PC-9 (cell line): ENCODE measurements around the gene SLC25A21. TPM values are rescaled to one million over a fixed set of nuclear protein-coding genes. Genes with fewer than 3 reads are reported as not detected.
A peak's percentile ranks its signal among the peaks of the same experiment; 100 is the strongest.

Source experiments
- BruUV-seq: library from RNA; stranded (reverse); fragments of 400-500 nt; replicated peaks from 2 replicates; lab custom pipeline; 2021; lab: Mats Ljungman, UMichigan
- CTCF ChIA-PET: fragments of 300-600 bp; sonication (Branson Sonifier 250); formaldehyde crosslinking; loops from one replicate; lab custom pipeline; 2022; ENCODE audit warnings: antibody characterized with exemption; lab: Charles Lee
- POLR2A ChIA-PET: fragments of 300-600 bp; sonication (Branson Sonifier 250); formaldehyde crosslinking; loops from one replicate; lab custom pipeline; 2022; ENCODE audit warnings: antibody characterized with exemption; ENCODE audit not compliant: unreplicated experiment; lab: Charles Lee
- DNase-seq, 2 experiments: peaks; one replicate each; pipeline versions ENCODE4 v3.0.0 to v3.0.0-alpha.2; 2015 to 2022; ENCODE audit warnings: mixed read lengths in 1 of 2
- H2AFZ ChIP-seq: fragments of 200-600 bp; sonication (generic); 2 replicates; pipeline ENCODE4 v1.8.1; 2017; ENCODE audit warnings: antibody characterized with exemption
- H3F3A ChIP-seq: fragments of 200-600 bp; sonication (generic); 2 replicates; pipeline ENCODE4 v1.8.1; 2017; ENCODE audit warnings: antibody characterized with exemption, mild to moderate bottlenecking, low read depth; ENCODE audit not compliant: insufficient read depth
- H3K27ac ChIP-seq: fragments of 200-600 bp; sonication (generic); 2 replicates; pipeline ENCODE4 v1.6.1; 2016; ENCODE audit warnings: mixed run types
- H3K27me3 ChIP-seq: fragments of 200-600 bp; sonication (generic); 2 replicates; pipeline ENCODE4 v1.6.1; 2016; ENCODE audit warnings: low read depth, mixed run types; ENCODE audit not compliant: insufficient read depth
- H3K36me3 ChIP-seq: fragments of 200-600 bp; sonication (generic); 2 replicates; pipeline ENCODE4 v1.6.1; 2016; ENCODE audit warnings: low read depth, mixed run types
- H3K4me1 ChIP-seq: fragments of 200-600 bp; sonication (generic); replicated peaks from 2 replicates; pipeline ENCODE4 v1.6.1; 2016; ENCODE audit warnings: mixed run types; ENCODE audit not compliant: insufficient read depth
- H3K4me2 ChIP-seq: fragments of 200-600 bp; sonication (generic); 2 replicates; pipeline ENCODE4 v1.6.1; 2017; ENCODE audit warnings: mixed run types
- H3K4me3 ChIP-seq: fragments of 200-600 bp; sonication (generic); 2 replicates; pipeline ENCODE4 v1.6.1; 2016; ENCODE audit warnings: mixed run types
- H3K79me2 ChIP-seq: fragments of 200-600 bp; sonication (generic); 2 replicates; pipeline ENCODE4 v1.6.1; 2017; ENCODE audit warnings: low read depth, mixed run types
- H3K9me2 ChIP-seq: fragments of 200-600 bp; sonication (generic); 2 replicates; pipeline ENCODE4 v1.8.1; 2017; ENCODE audit warnings: mild to moderate bottlenecking; ENCODE audit not compliant: insufficient read depth
- H3K9me3 ChIP-seq: fragments of 200-600 bp; sonication (generic); 2 replicates; pipeline ENCODE4 v1.8.1; 2016; ENCODE audit warnings: low read depth; ENCODE audit not compliant: insufficient read depth
- H4K20me1 ChIP-seq: fragments of 200-600 bp; sonication (generic); 2 replicates; pipeline ENCODE4 v1.8.1; 2017; ENCODE audit not compliant: insufficient read depth
- CTCF ChIP-seq: fragments of 200-600 bp; sonication (generic); conservative IDR thresholded peaks from 2 replicates; pipeline ENCODE4 v1.6.1; 2017; ENCODE audit warnings: mixed run types, antibody characterized with exemption, mild to moderate bottlenecking, moderate library complexity
- EZH2 ChIP-seq: fragments of 200-600 bp; sonication (generic); IDR thresholded peaks from 2 replicates; pipeline ENCODE4 v1.8.0; 2017; ENCODE audit warnings: antibody characterized with exemption, low read depth
- intact Hi-C: fragments of 100-400 bp; cut with micrococcal nuclease; formaldehyde crosslinking; loops from one replicate; pipeline ENCODE4 v1.10.0; 2022; ENCODE audit not compliant: unreplicated experiment
- total RNA-seq: library from RNA; stranded (reverse); gene quantifications from 2 replicates; pipeline ENCODE4 v1.2.3, GENCODE V29; 2021

The SLC25A21 gene
- total RNA-seq, 1 experiment from 2014 or later, result 3.2 TPM

- POLR2A ChIA-PET, result no interaction called here
- CTCF ChIA-PET, result no interaction called here
- no peaks in the 10 kb centered on the region for H3K9me2 ChIP-seq
- peaks cover 12% of the 10 kb centered on the region for H3K4me1 ChIP-seq
- no peak for DNase-seq
- no peaks in the 10 kb centered on the region for H3K36me3 ChIP-seq
- H3K9me3 ChIP-seq, result no peaks in the 10 kb centered on the region
- intact Hi-C loops, result no loop called here
- no peaks in the 10 kb centered on the region for H3K79me2 ChIP-seq
- H3K27ac ChIP-seq, result peak overlapping the region; percentile 29; the same call in 1 of the 2 replicates
- H3K4me3 ChIP-seq, result no peak overlapping the region
- no TSS peak for BruUV-seq
- no peaks in the 10 kb centered on the region for H3K27me3 ChIP-seq
- TF ChIP-seq CTCF, result no peak
- no peak for TF ChIP-seq EZH2
- H4K20me1 ChIP-seq, result no peaks in the 10 kb centered on the region
- H3K4me2 ChIP-seq, result no peak overlapping the region
- no peaks in the 10 kb centered on the region for H3F3A ChIP-seq
- H2AFZ ChIP-seq, result no peak overlapping the region
These were observed 134.6 kb downstream of the SLC25A21 start for GRCh38 chr14:37037636-37038387.

- no peak for DNase-seq
- Histone ChIP-seq H3K79me2 (no peaks in the 10 kb centered on the region), H4K20me1 (no peaks in the 10 kb centered on the region), H3K27me3 (no peaks in the 10 kb centered on the region), H3F3A (no peaks in the 10 kb centered on the region), H3K4me2 (peak overlapping the region; percentile 23; the same call in 1 of the 2 replicates), H3K4me1 (peaks cover 12% of the 10 kb centered on the region), H3K27ac (peak overlapping the region; percentile 29; the same call in 1 of the 2 replicates), H3K4me3 (no peak overlapping the region), H3K9me2 (no peaks in the 10 kb centered on the region), H3K9me3 (no peaks in the 10 kb centered on the region), H2AFZ (no peak overlapping the region), H3K36me3 (no peaks in the 10 kb centered on the region)
- intact Hi-C loops, result no loop called here
- no peak for TF ChIP-seq CTCF
- ChIA-PET CTCF (no interaction called here), POLR2A (no interaction called here)
- no TSS peak for BruUV-seq
These were observed 135.6 kb downstream of the SLC25A21 start for GRCh38 chr14:37036669-37037341.

- peaks cover 12% of the 10 kb centered on the region for H3K4me1 ChIP-seq
- H3K9me2 ChIP-seq, result no peaks in the 10 kb centered on the region
- H3K36me3 ChIP-seq, result no peaks in the 10 kb centered on the region
- no peak overlapping the region for H3K4me2 ChIP-seq
- H3K27me3 ChIP-seq, result no peaks in the 10 kb centered on the region
- H3F3A ChIP-seq, result no peaks in the 10 kb centered on the region
- POLR2A ChIA-PET, result no interaction called here
- CTCF ChIA-PET, result no interaction called here
- no TSS peak for BruUV-seq
- no peak for DNase-seq
- H3K9me3 ChIP-seq, result no peaks in the 10 kb centered on the region
- no peak overlapping the region for H2AFZ ChIP-seq
- no peak overlapping the region for H3K27ac ChIP-seq
- intact Hi-C loops, result no loop called here
- H3K79me2 ChIP-seq, result no peaks in the 10 kb centered on the region
- no peak overlapping the region for H3K4me3 ChIP-seq
- no peak for TF ChIP-seq EZH2
- TF ChIP-seq CTCF, result no peak
- no peaks in the 10 kb centered on the region for H4K20me1 ChIP-seq
These were observed 137.0 kb downstream of the SLC25A21 start for GRCh38 chr14:37035401-37035800.
